Measurements from ENCODE around the gene FOXN1. TPM values are rescaled to one million over a fixed set of nuclear protein-coding genes. Genes with fewer than 3 reads are reported as not detected.
"Not testable (repeated sequence)": the region's sequence is repeated elsewhere in the genome, so short reads cannot be mapped to it uniquely, and the experiment has no call there.

FOXN1 gene
- total RNA-seq, 1 donor from 2014 or later = not detected

DNA sequence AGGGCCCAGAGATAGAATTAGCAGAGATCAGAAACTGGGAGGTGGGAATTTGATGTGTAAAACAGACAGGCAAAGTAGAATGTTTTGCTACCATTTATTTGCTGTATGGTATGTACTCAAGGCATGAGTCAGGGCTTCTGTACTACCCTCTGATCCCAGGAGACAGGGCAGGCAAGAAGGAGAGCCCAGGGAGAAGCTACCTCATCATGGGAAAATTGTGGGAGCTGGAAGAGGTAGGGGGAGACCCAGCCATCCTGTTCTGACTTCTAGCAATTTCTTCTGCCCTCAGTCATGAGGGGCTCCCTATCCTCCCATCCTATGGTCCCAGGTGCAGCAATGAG lies 66.9 kb downstream of the FOXN1 start:
- DNase-seq (ENCODE audit: low spot score) = no peak

DNA sequence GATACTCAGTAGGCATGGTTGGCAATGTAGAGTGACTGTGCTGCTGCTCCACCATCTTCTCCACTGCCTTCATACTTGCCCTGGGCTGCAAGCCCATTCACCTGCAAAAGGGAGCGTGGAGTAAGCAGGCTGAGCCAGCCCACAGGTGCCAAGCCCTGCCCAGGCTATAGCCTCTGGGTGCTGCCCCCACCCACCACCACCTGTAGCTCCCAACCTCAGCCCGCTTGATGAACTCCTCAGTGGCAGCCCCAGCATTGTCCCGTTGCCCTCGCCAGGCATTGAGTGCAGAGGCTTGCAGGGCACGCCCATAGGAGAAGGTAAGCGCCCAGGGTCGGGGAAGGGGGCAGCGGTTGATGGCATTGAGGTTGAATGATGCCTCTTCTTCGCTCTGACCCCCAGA lies 67.4 kb downstream of the FOXN1 start:
- no peak for DNase-seq (ENCODE audit: low spot score)

DNA sequence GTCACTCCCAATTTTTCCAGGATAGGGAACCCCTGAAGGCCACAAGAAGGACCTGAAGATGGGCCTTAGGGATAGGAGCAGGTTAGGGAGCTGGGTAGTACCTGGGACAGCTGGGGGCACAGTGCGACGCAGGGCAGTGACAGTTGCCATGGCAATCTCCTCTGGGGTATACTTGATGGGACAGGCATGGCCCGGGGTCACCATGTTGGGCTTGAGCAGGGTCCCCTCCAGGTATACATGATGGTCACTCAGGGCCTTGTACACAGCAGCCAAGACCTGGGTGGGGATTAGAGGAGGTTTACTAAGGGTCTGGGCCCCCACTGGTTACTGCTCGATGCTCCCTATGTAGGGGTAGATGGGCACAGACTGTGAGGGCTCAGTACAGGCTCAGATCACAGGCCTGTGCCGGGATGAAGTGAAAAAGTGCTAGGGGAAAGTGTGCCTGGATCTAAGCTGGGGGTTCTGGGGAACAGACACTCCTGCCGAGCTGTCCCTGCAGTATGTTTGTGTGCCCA lies 67.9 kb downstream of the FOXN1 start:
- no peak for DNase-seq (ENCODE audit: low spot score)

DNA sequence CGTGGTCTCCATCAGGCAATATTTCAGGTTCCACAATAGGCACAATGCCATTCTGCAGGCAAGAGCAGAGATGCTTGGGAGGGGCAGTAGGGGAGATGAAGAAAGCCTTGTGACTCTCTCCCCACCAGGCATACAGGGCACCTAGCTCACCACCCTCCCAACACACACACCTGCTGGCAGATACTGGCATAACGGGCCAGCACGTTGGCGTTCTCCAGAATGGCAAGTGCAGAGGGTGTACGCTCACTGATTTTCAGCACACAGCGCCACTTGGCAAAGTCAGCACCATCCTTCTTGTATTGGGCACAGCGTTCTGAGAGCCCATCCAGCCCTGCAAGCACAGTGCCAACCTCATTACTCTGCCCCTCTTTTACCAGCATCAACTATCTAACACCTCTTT lies 68.4 kb downstream of the FOXN1 start:
- DNase-seq (ENCODE audit: low spot score) = no peak

DNA sequence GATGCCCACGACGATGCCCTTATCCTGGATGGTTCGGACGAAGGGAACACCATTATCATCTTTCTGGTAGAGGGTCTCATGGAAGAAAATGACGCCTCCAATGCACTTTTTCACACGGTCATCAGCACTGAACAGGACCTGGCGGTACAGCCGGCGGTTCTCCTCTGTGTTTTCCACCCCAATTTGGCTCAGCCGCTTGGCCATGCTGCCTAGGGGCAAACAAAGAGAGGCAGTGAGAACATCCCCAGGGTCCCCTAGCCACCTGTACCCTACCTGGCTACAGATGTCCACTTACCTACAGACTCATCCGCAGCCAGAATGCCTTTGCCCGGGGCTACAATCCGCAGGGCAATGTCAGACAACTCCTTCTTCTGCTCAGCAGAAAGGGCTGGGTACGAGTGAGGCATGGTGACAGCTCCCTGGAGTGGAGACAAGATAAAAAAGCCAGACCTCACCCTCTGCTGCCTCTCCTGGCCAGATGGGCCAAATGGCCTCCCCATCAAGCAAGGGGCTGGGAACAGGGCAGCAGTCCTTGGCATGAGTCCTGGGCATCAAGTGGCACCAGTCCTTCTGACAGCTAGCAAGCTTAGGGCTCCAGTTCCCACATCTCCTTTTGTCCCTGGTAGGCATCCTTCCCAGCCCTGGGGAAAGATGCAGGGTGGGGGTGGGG lies 69.1 kb downstream of the FOXN1 start:
- no peak for DNase-seq (ENCODE audit: low spot score)

DNA sequence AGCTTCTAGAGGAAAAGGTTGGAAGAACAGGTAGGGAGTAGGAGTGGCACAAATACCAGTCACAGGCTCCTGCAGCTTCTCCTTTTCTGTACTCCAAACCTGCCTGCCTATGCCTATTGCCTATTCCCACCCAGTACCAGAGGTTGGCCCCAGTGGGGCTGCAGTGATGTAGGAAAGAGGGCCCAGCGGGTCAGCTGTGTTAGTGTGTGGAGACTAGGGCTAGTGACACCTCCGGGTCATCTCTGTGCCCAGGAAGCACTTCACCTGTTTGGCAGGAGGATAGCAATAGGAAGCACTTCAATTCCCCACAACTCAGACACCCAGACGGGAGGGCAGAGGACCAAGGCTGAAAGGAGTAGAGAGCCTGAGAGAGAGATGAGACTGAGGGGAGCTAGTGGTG lies 69.9 kb downstream of the FOXN1 start:
- not testable (repeated sequence) for DNase-seq (ENCODE audit: low spot score)

DNA sequence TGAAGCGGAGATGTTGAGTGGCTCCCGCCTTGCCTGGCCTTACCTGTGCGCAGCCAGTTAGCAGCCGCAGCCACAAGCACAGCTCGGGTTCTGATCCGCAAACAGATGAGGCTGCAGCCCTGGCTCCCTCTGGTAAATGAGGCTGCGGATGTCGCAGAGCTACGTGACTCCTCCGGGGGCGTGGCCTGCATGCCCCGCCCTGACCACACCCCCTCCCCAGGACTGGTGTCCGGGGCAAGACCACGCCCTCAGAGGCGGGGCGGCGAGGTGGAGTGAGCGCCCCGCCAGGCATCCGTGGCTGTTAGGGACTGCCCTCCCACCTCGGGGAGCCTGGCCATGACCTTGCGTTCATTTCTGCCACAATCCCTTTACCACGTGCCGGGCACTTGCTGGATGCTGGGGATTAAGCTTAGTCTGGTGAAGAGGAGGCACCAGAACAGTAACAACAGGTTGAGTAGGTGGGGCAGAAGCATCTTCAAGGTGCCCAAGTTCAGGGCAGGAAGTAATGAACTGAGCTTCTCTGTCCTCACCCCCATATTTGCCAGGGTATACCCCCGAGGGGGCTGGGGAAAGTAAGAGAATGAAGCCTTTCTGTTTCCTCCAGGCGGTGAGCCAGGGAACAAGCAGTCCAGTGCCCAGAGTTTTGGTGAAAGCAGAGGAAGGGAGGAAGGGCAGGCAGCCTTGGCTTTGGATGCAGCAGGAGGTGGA lies 70.8 kb downstream of the FOXN1 start, which contains the start of gene ALDOC:
TSS of gene ALDOC (minus strand) at position 138 of the 708 bp plus-strand sequence. CDS start 1,363 bp downstream, outside the sequence.
- DNase-seq (ENCODE audit: low spot score) = peak; percentile 91

DNA sequence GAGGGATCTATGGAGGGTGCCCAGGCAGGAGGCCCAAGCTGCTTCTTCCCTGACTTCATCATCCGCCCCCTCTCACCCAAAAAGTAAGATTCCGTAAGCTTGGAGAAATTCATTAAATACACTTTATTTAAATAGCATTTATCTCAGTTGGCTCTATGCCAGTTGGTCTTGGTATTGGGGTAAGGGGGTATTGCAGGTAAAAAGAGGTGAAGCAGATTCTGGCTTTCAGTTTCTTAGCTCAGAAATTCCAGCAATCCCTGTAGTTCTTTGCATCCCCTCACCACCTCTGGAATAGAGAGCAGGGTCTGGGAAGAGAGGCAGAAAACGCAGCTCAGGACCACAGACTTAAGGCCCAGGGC lies 71.3 kb downstream of the FOXN1 start:
- DNase-seq (ENCODE audit: low spot score) = no peak

DNA sequence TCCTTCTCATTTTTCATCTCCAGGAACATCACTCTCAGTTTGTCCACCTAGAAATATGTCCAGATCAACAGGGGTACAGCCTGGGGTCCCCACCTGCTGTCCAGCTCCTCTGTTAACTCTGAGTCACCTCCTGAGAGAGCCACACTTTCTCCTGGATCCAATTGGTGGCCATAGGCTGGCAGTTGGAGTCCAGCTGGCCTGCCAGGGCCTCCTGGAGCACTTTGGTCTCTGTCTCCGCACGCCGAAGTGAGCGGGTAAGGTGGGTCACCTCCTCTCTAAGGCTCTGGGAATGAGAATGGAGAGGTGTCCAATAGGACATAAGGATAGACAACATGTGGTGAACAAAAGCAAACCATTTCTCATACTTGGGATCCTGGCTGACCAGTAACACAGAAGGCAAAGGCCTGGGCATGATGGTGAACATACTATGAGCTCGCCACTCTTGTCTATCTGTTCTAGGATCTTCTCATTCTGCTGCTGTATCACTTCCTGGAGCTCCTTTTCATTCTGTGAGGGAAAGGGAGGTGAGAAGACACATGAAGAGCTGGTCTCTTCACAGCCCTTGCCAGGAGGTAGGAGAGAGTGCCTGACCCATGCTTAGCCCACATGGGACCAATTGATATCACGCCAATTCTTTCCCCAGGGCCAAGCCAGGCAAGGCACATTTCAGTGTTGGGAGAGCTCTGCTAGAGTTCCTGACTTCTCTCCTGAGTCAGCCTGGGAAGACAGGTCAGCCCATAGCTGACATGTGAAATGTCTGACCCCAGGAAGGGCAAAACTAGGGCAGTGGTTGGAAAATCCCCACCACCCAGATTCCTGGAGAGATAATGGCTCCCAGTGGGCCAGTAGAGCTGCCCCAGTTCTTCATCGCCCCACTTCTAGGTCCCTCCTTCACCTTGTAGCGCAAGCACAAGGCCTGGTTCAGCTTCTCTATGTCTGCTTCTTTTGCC lies 72.4 kb downstream of the FOXN1 start:
- no peak for DNase-seq (ENCODE audit: low spot score)

DNA sequence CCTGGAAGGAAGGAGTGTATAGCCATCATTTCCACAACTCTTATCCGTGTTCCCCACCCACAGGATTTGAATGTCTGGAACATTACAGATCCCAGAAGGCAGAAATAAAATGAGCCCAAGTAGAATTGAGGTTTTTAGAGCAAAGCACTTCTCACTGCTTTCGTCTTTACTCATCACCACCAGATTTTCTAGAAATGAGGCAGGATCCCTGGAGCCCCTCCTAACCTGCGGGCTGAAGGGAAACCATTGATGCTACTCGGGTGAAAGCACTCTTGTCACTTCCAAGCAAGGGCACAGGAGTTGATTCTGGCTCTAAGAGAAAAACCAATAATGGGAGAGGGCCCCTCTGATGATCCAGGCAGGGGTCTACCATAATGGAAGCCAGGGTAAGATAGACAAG lies 73.4 kb downstream of the FOXN1 start:
- no peak for DNase-seq (ENCODE audit: low spot score)

DNA sequence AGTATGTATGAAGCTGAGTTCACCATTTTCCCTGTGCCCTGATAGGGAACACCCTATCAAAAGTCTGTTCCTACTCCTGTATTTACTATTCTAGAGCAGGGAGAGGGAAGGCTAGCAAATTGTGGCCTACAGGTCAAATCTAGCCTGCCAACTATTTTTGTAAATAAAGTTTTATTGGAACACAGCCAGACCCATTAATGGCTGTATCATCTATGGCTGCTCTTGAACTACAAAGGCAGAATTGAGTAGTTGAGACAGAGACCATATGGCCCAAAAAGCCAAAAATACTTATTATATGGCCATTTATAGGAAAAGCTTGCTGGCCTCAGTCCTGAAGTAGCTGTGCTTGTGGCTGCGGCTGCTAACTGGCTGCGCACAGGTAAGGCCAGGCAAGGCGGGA lies 74.8 kb downstream of the FOXN1 start:
- no peak for DNase-seq (ENCODE audit: low spot score)

DNA sequence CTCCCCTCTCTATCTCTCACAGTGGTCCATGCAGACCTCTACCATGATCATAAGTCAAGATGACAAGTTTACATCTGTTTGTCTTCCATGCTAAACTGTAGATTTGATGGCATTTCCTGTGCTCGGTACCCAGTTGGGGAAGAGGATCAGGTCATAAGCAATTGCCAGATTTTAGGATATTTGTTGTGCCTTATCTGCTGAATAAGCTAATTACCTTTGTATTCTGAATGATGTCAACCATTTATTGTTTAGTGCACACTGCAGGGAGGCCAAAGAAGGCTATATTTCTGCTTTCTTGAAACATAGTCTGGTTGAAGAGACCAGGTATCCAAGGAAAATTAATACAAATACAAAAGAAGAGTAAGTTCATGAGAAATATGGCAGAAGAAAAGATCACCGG lies 76.4 kb downstream of the FOXN1 start:
- DNase-seq (ENCODE audit: low spot score) = no peak

DNA sequence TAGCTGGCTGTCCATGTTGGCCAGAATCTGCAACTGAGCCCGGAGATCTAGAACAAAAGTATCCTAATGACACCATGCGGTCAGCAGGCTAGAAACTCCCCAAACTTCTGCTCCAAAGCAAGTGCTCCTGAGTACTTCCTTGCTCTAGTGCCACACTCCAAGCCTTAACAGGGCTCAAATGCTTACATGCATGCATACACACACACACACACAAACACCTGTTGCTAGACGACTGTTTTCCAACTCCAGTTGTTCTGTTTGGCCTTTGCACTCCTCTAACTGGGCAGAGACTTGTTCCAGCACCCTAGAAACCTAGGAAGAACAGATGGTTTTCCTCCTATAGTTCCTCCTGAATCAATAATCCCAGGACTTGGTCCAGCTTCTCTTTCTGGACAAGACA lies 78.3 kb downstream of the FOXN1 start:
- DNase-seq (ENCODE audit: low spot score) = no peak

DNA sequence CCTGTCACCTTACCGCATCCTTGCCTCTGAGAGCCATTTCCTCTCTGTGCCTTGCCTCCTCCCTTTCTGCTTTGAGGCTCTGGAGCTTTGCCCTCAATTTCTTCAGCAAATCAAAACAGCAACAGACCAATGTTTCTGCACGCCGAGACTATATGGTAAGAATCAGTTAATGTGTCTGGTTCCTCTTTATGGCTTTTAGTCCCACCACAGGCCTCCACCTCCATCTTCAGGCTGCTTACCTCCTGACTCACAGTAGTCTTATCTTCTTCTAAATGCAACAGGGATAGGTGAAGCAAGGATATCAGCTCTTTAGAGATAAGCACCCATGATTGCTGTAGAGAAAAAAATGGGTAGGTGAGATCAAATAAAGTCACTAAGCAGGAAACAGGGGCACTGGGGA lies 79.7 kb downstream of the FOXN1 start:
- DNase-seq (ENCODE audit: low spot score) = no peak

Other genes starting within 250 kb of the FOXN1 start
- 20.9 TPM for gene TMEM97, start 187.1 kb upstream of the FOXN1 start, total RNA-seq (ENCODE audit: insufficient read depth, low replicate concordance)
- 85.0 TPM for gene IFT20, start 170.9 kb upstream of the FOXN1 start, total RNA-seq (ENCODE audit: insufficient read depth, low replicate concordance)
- 36.8 TPM for gene TNFAIP1, start 170.6 kb upstream of the FOXN1 start, total RNA-seq (ENCODE audit: insufficient read depth, low replicate concordance)
- 27.2 TPM for gene POLDIP2, start 148.8 kb upstream of the FOXN1 start, total RNA-seq (ENCODE audit: insufficient read depth, low replicate concordance)
- gene SEBOX, start 141.1 kb upstream of the FOXN1 start, total RNA-seq (ENCODE audit: insufficient read depth, low replicate concordance) = not detected
- 8.7 TPM for gene VTN, start 136.0 kb upstream of the FOXN1 start, total RNA-seq (ENCODE audit: insufficient read depth, low replicate concordance)
- gene SARM1, start 134.7 kb upstream of the FOXN1 start, total RNA-seq (ENCODE audit: insufficient read depth, low replicate concordance) = 9.4 TPM
- 7.7 TPM for gene SLC46A1, start 100.1 kb upstream of the FOXN1 start, total RNA-seq (ENCODE audit: insufficient read depth, low replicate concordance)
- 0.72 TPM for gene SLC13A2, start 32.7 kb upstream of the FOXN1 start, total RNA-seq (ENCODE audit: insufficient read depth, low replicate concordance)
- gene UNC119, start 46.3 kb downstream of the FOXN1 start, total RNA-seq (ENCODE audit: insufficient read depth, low replicate concordance) = 26.2 TPM
- 14.2 TPM for gene PIGS, start 65.2 kb downstream of the FOXN1 start, total RNA-seq (ENCODE audit: insufficient read depth, low replicate concordance)
- gene ALDOC, start 70.5 kb downstream of the FOXN1 start, total RNA-seq (ENCODE audit: insufficient read depth, low replicate concordance) = 26.2 TPM
- 18.8 TPM for gene SPAG5, start 92.7 kb downstream of the FOXN1 start, total RNA-seq (ENCODE audit: insufficient read depth, low replicate concordance)
- 15.2 TPM for gene RSKR, start 107.8 kb downstream of the FOXN1 start, total RNA-seq (ENCODE audit: insufficient read depth, low replicate concordance)
- gene BLTP2, start 138.8 kb downstream of the FOXN1 start, total RNA-seq (ENCODE audit: insufficient read depth, low replicate concordance) = 63.3 TPM
- 44.8 TPM for gene SDF2, start 155.6 kb downstream of the FOXN1 start, total RNA-seq (ENCODE audit: insufficient read depth, low replicate concordance)
- gene SUPT6H, start 155.9 kb downstream of the FOXN1 start, total RNA-seq (ENCODE audit: insufficient read depth, low replicate concordance) = 40.4 TPM
- 18.1 TPM for gene PROCA1, start 205.5 kb downstream of the FOXN1 start, total RNA-seq (ENCODE audit: insufficient read depth, low replicate concordance)
- 149 TPM for gene RAB34, start 211.5 kb downstream of the FOXN1 start, total RNA-seq (ENCODE audit: insufficient read depth, low replicate concordance)
- 698 TPM for gene RPL23A, start 213.6 kb downstream of the FOXN1 start, total RNA-seq (ENCODE audit: insufficient read depth, low replicate concordance)
- gene TLCD1, start 219.9 kb downstream of the FOXN1 start, total RNA-seq (ENCODE audit: insufficient read depth, low replicate concordance) = 5.1 TPM
- 0.24 TPM for gene NEK8, start 222.4 kb downstream of the FOXN1 start, total RNA-seq (ENCODE audit: insufficient read depth, low replicate concordance)
- gene TRAF4, start 237.7 kb downstream of the FOXN1 start, total RNA-seq (ENCODE audit: insufficient read depth, low replicate concordance) = 15.2 TPM